ENCODE measurements around the gene RAB32.

DNA sequence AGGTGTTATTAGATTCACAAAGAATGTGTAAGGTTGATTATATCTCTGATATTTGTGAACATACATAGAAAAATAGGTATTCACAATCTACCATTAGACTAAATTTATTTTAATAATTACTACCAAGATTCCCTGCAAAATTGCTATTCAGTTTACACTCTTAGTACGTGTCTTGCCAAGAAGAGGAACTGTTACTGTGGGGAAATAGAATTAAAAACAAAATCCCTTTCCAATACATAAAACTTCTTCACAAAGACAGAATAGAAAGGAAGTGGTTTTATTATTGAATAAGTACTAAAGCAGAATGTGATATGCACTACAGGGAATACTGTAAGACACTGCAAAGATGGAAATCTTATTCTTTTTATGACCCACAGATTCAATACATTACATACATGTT is 17.0 kb downstream of the RAB32 start:
- TF ChIP-seq, protein P1, sequence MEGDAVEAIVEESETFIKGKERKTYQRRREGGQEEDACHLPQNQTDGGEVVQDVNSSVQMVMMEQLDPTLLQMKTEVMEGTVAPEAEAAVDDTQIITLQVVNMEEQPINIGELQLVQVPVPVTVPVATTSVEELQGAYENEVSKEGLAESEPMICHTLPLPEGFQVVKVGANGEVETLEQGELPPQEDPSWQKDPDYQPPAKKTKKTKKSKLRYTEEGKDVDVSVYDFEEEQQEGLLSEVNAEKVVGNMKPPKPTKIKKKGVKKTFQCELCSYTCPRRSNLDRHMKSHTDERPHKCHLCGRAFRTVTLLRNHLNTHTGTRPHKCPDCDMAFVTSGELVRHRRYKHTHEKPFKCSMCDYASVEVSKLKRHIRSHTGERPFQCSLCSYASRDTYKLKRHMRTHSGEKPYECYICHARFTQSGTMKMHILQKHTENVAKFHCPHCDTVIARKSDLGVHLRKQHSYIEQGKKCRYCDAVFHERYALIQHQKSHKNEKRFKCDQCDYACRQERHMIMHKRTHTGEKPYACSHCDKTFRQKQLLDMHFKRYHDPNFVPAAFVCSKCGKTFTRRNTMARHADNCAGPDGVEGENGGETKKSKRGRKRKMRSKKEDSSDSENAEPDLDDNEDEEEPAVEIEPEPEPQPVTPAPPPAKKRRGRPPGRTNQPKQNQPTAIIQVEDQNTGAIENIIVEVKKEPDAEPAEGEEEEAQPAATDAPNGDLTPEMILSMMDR (IDR thresholded peaks at IDR 0.05) = no peak
- TF ChIP-seq POLR2A (IDR thresholded peaks at IDR 0.05) (no peak), EP300 (IDR thresholded peaks at IDR 0.05) (no peak), POLR2AphosphoS5 (IDR thresholded peaks at IDR 0.05) (no peak)

Measured in sigmoid colon (tissue), 4 donors.